HCT116 (cell line): ENCODE results near the gene COL23A1. TPM values are rescaled to one million over a fixed set of nuclear protein-coding genes. Genes with fewer than 3 reads are reported as not detected.

ENCODE experiments used
- ATAC-seq: fragments of 200-7000 bp; cut with Tn5 transposase; 2 replicates; pipeline ENCODE4 v1.9.1; 2020; ENCODE audit warnings: mild to moderate bottlenecking, moderate library complexity
- BruUV-seq: library from RNA; stranded (reverse); fragments of 400-500 nt; replicated peaks from 2 replicates; lab custom pipeline; 2021; lab: Mats Ljungman, UMichigan
- CTCF ChIA-PET: fragments of 300-600 bp; sonication (Branson Sonifier 250); formaldehyde crosslinking; loops from one replicate; lab custom pipeline; 2021; ENCODE audit warnings: antibody characterized with exemption; lab: Charles Lee
- POLR2A ChIA-PET: fragments of 300-600, 350-600 bp; sonication (Branson Sonifier 250); formaldehyde crosslinking; loops from one replicate; lab custom pipeline; 2021; ENCODE audit warnings: antibody characterized with exemption; lab: Charles Lee
- RAD21 ChIA-PET, 2 experiments: fragments of 300-600 bp; sonication (Branson Sonifier 250); formaldehyde crosslinking; loops; one replicate each; lab custom pipeline; 2023; ENCODE audit warnings: low total read pairs in 2 of 2; ENCODE audit not compliant: uncharacterized antibody in 2 of 2, unreplicated experiment in 2 of 2, low non-redundant PET in 1 of 2; lab: Charles Lee
- DNase-seq: peaks from one replicate; pipeline ENCODE4 v3.0.0-alpha.2; 2010; ENCODE audit warnings: low read depth, low spot score
- H2AFZ ChIP-seq: fragments of 200-600 bp; shearing (Covaris generic), sonication (generic); 2 replicates; pipeline ENCODE4 v1.6.1; 2017; ENCODE audit warnings: low read depth, mixed run types, mixed read lengths, antibody characterized with exemption, low read length; ENCODE audit not compliant: poor library complexity, severe bottlenecking
- H3K27ac ChIP-seq: 2 replicates; pipeline ENCODE4 v1.5.1; 2012; ENCODE audit warnings: low read depth, low read length
- H3K27me3 ChIP-seq: fragments of 200-600 bp; sonication (generic); 2 replicates; pipeline ENCODE4 v1.6.1; 2016; ENCODE audit warnings: mixed run types, low read length, mixed read lengths; ENCODE audit not compliant: insufficient read depth
- H3K36me3 ChIP-seq, 2 experiments: fragments of 200-500 bp in 1 of 2; fragments of 200-600 bp in 1 of 2; sonication (Bioruptor generic) in 1 of 2; sonication (generic) in 1 of 2; 2 replicates each; pipeline versions ENCODE4 v1.5.1 to v1.6.1; 2014 to 2016; ENCODE audit warnings: low read length in 2 of 2, inconsistent platforms in 1 of 2, mixed read lengths in 1 of 2, mixed run types in 1 of 2; ENCODE audit not compliant: insufficient read depth in 2 of 2, control insufficient read depth in 1 of 2
- H3K4me1 ChIP-seq, 2 experiments: fragments of 200-600 bp in 1 of 2; sonication (generic) in 1 of 2; 2 replicates each; pipeline versions ENCODE4 v1.5.1 to v1.6.1; 2012 to 2017; ENCODE audit warnings: low read length in 2 of 2, inconsistent platforms in 1 of 2, mild to moderate bottlenecking in 1 of 2, mixed read lengths in 1 of 2, mixed run types in 1 of 2, moderate library complexity in 1 of 2; ENCODE audit not compliant: insufficient read depth in 2 of 2, control insufficient read depth in 1 of 2
- H3K4me2 ChIP-seq: fragments of 200-600 bp; sonication (generic); 2 replicates; pipeline ENCODE4 v1.6.1; 2017; ENCODE audit warnings: mixed run types, low read length, mixed read lengths
- H3K4me3 ChIP-seq, 2 experiments: fragments of 200-600 bp in 1 of 2; sonication (generic) in 1 of 2; replicated peaks in 1 of 2; 2 replicates each; pipeline ENCODE4 v1.5.1; 2011 to 2016; ENCODE audit warnings: low read length in 2 of 2, control low read depth in 1 of 2, low read depth in 1 of 2, mild to moderate bottlenecking in 1 of 2, mixed read lengths in 1 of 2, mixed run types in 1 of 2
- H3K79me2 ChIP-seq: fragments of 200-600 bp; sonication (generic); 2 replicates; pipeline ENCODE4 v1.6.1; 2017; ENCODE audit warnings: mild to moderate bottlenecking, mixed run types, low read length, moderate library complexity, mixed read lengths; ENCODE audit not compliant: insufficient read depth
- H3K9ac ChIP-seq: fragments of 200-600 bp; sonication (generic); 2 replicates; pipeline ENCODE4 v1.6.1; 2016; ENCODE audit warnings: low read length, mixed read lengths
- H3K9me2 ChIP-seq: fragments of 200-600 bp; sonication (generic), shearing (Covaris generic); 2 replicates; pipeline ENCODE4 v1.6.1; 2017; ENCODE audit warnings: mixed run types, mild to moderate bottlenecking, moderate library complexity; ENCODE audit not compliant: insufficient read depth
- H3K9me3 ChIP-seq, 2 experiments: fragments of 200-500 bp in 1 of 2; fragments of 200-600 bp in 1 of 2; sonication (Bioruptor generic) in 1 of 2; sonication (generic) in 1 of 2; 2 replicates each; pipeline ENCODE4 v1.6.1; 2014 to 2017; ENCODE audit warnings: low read length in 2 of 2, mixed read lengths in 2 of 2, inconsistent platforms in 1 of 2, low read depth in 1 of 2, mild to moderate bottlenecking in 1 of 2, mixed run types in 1 of 2, moderate library complexity in 1 of 2; ENCODE audit not compliant: control insufficient read depth in 1 of 2, insufficient read depth in 1 of 2
- H4K20me1 ChIP-seq: fragments of 200-600 bp; sonication (generic), shearing (Covaris generic); 2 replicates; pipeline ENCODE4 v1.6.1; 2017; ENCODE audit warnings: mixed run types, mild to moderate bottlenecking, moderate library complexity; ENCODE audit not compliant: insufficient read depth
- CEBPB ChIP-seq: IDR thresholded peaks from 2 replicates; pipeline ENCODE4 v1.6.1; 2012; ENCODE audit warnings: low read depth
- EGR1 ChIP-seq: IDR thresholded peaks from 2 replicates; pipeline ENCODE4 v1.6.1; 2012; ENCODE audit warnings: low read depth
- EZH2 ChIP-seq: fragments of 200-600 bp; sonication (generic); IDR thresholded peaks from 2 replicates; pipeline ENCODE4 v1.6.1; 2017; ENCODE audit warnings: antibody characterized with exemption, mixed run types
- FOSL1 ChIP-seq: IDR thresholded peaks from 2 replicates; pipeline ENCODE4 v1.6.1; 2012; ENCODE audit warnings: low read depth
- JUND ChIP-seq: IDR thresholded peaks from 2 replicates; pipeline ENCODE4 v1.6.1; 2012
- POLR2A ChIP-seq: IDR thresholded peaks from 2 replicates; pipeline ENCODE4 v1.7.0; 2011; ENCODE audit warnings: borderline replicate concordance; ENCODE audit not compliant: insufficient read depth, insufficient read length; ENCODE audit errors: extremely low read depth
- POLR2AphosphoS5 ChIP-seq: IDR thresholded peaks from 2 replicates; pipeline ENCODE4 v1.6.1; 2011; ENCODE audit warnings: mild to moderate bottlenecking, low read depth, low read length, moderate library complexity
- RAD21 ChIP-seq: IDR thresholded peaks from 2 replicates; pipeline ENCODE4 v1.6.1; 2012; ENCODE audit warnings: low read depth, mild to moderate bottlenecking
- SIN3A ChIP-seq: IDR thresholded peaks from 2 replicates; pipeline ENCODE4 v1.6.1; 2012; ENCODE audit warnings: low read depth
- SP1 ChIP-seq: IDR thresholded peaks from 2 replicates; pipeline ENCODE4 v1.6.1; 2012; ENCODE audit warnings: low read depth
- SRF ChIP-seq: IDR thresholded peaks from 2 replicates; pipeline ENCODE4 v1.6.1; 2012; ENCODE audit warnings: low read depth
- TCF7L2 ChIP-seq: IDR thresholded peaks from 2 replicates; pipeline ENCODE4 v1.7.0; 2011; ENCODE audit warnings: borderline replicate concordance, inconsistent platforms; ENCODE audit not compliant: insufficient read depth, insufficient read length; ENCODE audit errors: extremely low read depth
- YY1 ChIP-seq: IDR thresholded peaks from 2 replicates; pipeline ENCODE4 v1.6.1; 2011; ENCODE audit warnings: low read length, low read depth, moderate library complexity, mild to moderate bottlenecking; ENCODE audit not compliant: insufficient replicate concordance; ENCODE audit errors: extremely low read depth
- ZNF274 ChIP-seq: fragments of 200-500 bp; sonication (Bioruptor generic); IDR thresholded peaks from 2 replicates; pipeline ENCODE4 v1.6.1; 2014; ENCODE audit warnings: mild to moderate bottlenecking, low read depth, low read length, inconsistent platforms
- intact Hi-C: fragments of 100-400 bp; cut with micrococcal nuclease; formaldehyde crosslinking; loops from 2 replicates; pipeline ENCODE4 v1.10.0; 2022
- total RNA-seq: library from RNA; stranded (reverse); gene quantifications from one replicate; pipeline ENCODE4 v1.2.1, GENCODE V29; 2021; ENCODE audit not compliant: unreplicated experiment
- TF ChIP-seq, protein P1 (sequence below), 3 experiments: fragments of 200-600 bp in 1 of 3; sonication (generic) in 1 of 3; IDR thresholded peaks in 2 of 3; conservative IDR thresholded peaks in 1 of 3; 2 replicates each; pipeline ENCODE4 v1.5.1; 2012 to 2017; ENCODE audit warnings: low read depth in 2 of 3, low read length in 2 of 3, antibody characterized with exemption in 1 of 3, borderline replicate concordance in 1 of 3, control low read depth in 1 of 3, mild to moderate bottlenecking in 1 of 3, mixed read lengths in 1 of 3, mixed run types in 1 of 3, moderate library complexity in 1 of 3; ENCODE audit not compliant: insufficient read depth in 1 of 3
- TF ChIP-seq, protein P2 (sequence below): IDR thresholded peaks from 2 replicates; pipeline ENCODE4 v1.6.1; 2011; ENCODE audit warnings: mild to moderate bottlenecking, low read length, moderate library complexity; ENCODE audit not compliant: insufficient replicate concordance; ENCODE audit errors: extremely low read depth
- TF ChIP-seq, protein P3 (sequence below): IDR thresholded peaks from 2 replicates; pipeline ENCODE4 v1.6.1; 2012

The COL23A1 gene
- total RNA-seq, 1 experiment from 2014 or later = not detected

DNA sequence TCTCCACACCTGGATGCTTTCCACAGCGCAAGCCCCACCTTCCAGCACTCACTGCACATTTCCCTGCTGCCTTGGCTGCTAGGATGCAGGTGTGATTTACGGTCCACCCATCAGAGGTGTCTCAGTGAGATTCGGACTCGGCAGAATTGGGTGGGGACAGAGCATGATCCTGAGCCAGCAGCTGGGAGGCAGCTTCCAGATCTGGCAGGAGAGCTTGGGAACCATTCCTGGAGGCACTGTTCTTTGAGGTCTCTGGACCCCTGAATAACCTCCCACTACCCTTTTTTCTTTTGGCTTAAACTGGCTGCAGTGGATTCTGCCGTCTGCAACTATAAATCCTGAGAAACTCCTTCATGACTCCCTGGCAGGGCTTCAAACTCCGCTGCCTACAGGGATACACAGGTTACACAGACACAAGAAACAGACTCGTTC is 258.0 kb downstream of the COL23A1 start:
- TF ChIP-seq EZH2 (no peak), POLR2A (no peak), FOSL1 (no peak), ZNF274 (no peak), EGR1 (no peak), SIN3A (no peak), SRF (no peak), JUND (no peak), RAD21 (no peak), CEBPB (no peak), POLR2AphosphoS5 (no peak), TCF7L2 (no peak), YY1 (no peak), SP1 (no peak)
- TF ChIP-seq, protein P1, sequence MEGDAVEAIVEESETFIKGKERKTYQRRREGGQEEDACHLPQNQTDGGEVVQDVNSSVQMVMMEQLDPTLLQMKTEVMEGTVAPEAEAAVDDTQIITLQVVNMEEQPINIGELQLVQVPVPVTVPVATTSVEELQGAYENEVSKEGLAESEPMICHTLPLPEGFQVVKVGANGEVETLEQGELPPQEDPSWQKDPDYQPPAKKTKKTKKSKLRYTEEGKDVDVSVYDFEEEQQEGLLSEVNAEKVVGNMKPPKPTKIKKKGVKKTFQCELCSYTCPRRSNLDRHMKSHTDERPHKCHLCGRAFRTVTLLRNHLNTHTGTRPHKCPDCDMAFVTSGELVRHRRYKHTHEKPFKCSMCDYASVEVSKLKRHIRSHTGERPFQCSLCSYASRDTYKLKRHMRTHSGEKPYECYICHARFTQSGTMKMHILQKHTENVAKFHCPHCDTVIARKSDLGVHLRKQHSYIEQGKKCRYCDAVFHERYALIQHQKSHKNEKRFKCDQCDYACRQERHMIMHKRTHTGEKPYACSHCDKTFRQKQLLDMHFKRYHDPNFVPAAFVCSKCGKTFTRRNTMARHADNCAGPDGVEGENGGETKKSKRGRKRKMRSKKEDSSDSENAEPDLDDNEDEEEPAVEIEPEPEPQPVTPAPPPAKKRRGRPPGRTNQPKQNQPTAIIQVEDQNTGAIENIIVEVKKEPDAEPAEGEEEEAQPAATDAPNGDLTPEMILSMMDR (IDR thresholded peaks at IDR 0.05 in 2 of 3, conservative IDR thresholded peaks at IDR 0.05 in 1 of 3; ENCODE audit: borderline replicate concordance in 1 of 3, insufficient read depth in 1 of 3, low read depth in 2 of 3, low read length in 2 of 3) = no peak
- TF ChIP-seq, protein P2, sequence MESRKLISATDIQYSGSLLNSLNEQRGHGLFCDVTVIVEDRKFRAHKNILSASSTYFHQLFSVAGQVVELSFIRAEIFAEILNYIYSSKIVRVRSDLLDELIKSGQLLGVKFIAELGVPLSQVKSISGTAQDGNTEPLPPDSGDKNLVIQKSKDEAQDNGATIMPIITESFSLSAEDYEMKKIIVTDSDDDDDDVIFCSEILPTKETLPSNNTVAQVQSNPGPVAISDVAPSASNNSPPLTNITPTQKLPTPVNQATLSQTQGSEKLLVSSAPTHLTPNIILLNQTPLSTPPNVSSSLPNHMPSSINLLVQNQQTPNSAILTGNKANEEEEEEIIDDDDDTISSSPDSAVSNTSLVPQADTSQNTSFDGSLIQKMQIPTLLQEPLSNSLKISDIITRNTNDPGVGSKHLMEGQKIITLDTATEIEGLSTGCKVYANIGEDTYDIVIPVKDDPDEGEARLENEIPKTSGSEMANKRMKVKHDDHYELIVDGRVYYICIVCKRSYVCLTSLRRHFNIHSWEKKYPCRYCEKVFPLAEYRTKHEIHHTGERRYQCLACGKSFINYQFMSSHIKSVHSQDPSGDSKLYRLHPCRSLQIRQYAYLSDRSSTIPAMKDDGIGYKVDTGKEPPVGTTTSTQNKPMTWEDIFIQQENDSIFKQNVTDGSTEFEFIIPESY = no peak
- TF ChIP-seq, protein P3, sequence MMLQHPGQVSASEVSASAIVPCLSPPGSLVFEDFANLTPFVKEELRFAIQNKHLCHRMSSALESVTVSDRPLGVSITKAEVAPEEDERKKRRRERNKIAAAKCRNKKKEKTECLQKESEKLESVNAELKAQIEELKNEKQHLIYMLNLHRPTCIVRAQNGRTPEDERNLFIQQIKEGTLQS = no peak
- no peaks in the 10 kb centered on the region for H3K79me2 ChIP-seq
- no peaks in the 10 kb centered on the region for H3K36me3 ChIP-seq
- H3K4me1 ChIP-seq = peaks cover 0 to 14% of the 10 kb centered on the region in 2 experiments; a peak in 1 of 4 replicates
- ChIA-PET CTCF (no interaction called here), RAD21 (no interaction called here), POLR2A (no interaction called here)
- ATAC-seq (no peak), DNase-seq (no peak)
- no peak overlapping the region for H3K27ac ChIP-seq
- no peaks in the 10 kb centered on the region for H4K20me1 ChIP-seq
- BruUV-seq = no TSS peak
- no peak overlapping the region for H3K4me3 ChIP-seq
- no peaks in the 10 kb centered on the region for H3K9me2 ChIP-seq
- no peak overlapping the region for H3K9ac ChIP-seq
- H3K9me3 ChIP-seq = no peaks in the 10 kb centered on the region
- H2AFZ ChIP-seq = no peak overlapping the region
- intact Hi-C loops = no loop called here
- H3K27me3 ChIP-seq = no peaks in the 10 kb centered on the region
- no peak overlapping the region for H3K4me2 ChIP-seq
